Coronary artery (tissue), 2 donors: ENCODE data around the gene HNRNPF.

Experiments
- DNase-seq: peaks from one replicate; pipeline ENCODE4 v3.0.0-alpha.2; 2017; ENCODE audit warnings: low spot score
- H3K27ac ChIP-seq, 2 donors: fragments of 200-600 bp; sonication (generic); one replicate each; pipeline ENCODE4 v1.5.1; 2016 to 2019
- H3K4me3 ChIP-seq: fragments of 200-600 bp; sonication (generic); 2 replicates; pipeline ENCODE4 v1.5.1; 2016; ENCODE audit warnings: mild to moderate bottlenecking, moderate library complexity
- TF ChIP-seq, protein P1 (sequence below): fragments of 200-600 bp; sonication (generic); IDR thresholded peaks from one replicate; pipeline ENCODE4 v1.5.1; 2019; ENCODE audit warnings: antibody characterized with exemption

HNRNPF gene

DNA sequence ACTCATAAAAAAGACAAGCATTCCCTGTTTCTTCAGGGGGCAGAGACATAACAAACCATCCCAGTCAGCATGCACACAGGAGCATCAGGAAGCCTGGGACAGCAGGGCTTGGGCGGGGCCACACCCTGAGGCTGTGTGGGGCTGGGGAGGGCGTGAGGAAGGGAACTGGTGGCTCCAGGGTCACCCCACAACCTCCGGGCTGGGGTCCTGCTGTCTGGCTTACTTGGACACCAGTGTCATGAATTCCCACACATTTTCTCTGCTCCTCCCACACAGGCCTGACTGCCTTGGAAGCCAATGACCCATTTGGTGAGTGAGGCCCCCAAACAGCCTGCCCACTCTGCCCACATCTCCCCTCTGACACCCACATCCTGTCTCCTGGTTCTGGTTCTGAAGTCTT, 34.8 kb downstream of the HNRNPF start:
- Histone ChIP-seq H3K4me3 (no peak overlapping the region), H3K27ac (no peak overlapping the region)
- TF ChIP-seq, protein P1, sequence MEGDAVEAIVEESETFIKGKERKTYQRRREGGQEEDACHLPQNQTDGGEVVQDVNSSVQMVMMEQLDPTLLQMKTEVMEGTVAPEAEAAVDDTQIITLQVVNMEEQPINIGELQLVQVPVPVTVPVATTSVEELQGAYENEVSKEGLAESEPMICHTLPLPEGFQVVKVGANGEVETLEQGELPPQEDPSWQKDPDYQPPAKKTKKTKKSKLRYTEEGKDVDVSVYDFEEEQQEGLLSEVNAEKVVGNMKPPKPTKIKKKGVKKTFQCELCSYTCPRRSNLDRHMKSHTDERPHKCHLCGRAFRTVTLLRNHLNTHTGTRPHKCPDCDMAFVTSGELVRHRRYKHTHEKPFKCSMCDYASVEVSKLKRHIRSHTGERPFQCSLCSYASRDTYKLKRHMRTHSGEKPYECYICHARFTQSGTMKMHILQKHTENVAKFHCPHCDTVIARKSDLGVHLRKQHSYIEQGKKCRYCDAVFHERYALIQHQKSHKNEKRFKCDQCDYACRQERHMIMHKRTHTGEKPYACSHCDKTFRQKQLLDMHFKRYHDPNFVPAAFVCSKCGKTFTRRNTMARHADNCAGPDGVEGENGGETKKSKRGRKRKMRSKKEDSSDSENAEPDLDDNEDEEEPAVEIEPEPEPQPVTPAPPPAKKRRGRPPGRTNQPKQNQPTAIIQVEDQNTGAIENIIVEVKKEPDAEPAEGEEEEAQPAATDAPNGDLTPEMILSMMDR, result no peak
- no peak for DNase-seq

DNA sequence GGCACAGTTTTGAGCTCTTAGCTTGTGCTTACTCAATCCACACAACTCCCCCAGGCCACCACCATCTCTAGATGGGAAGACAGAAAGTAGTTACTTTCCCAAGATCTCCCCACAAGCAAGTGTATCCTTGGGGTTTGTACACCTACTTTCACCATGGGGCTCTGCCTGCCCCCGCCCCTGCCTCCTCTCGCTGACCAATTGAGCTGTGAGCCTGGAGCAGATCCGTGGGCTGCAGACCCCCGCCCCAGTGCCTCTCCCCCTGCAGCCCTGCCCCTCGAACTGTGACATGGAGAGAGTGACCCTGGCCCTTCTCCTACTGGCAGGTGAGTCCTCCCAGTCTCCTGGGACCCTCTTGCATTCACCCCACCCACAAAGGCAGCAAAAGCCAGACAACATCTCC, 35.5 kb downstream of the HNRNPF start:
- DNase-seq, result no peak
- no peak overlapping the region for H3K4me3 ChIP-seq
- H3K27ac ChIP-seq, result no peak overlapping the region
- TF ChIP-seq, protein P1, result no peak

DNA sequence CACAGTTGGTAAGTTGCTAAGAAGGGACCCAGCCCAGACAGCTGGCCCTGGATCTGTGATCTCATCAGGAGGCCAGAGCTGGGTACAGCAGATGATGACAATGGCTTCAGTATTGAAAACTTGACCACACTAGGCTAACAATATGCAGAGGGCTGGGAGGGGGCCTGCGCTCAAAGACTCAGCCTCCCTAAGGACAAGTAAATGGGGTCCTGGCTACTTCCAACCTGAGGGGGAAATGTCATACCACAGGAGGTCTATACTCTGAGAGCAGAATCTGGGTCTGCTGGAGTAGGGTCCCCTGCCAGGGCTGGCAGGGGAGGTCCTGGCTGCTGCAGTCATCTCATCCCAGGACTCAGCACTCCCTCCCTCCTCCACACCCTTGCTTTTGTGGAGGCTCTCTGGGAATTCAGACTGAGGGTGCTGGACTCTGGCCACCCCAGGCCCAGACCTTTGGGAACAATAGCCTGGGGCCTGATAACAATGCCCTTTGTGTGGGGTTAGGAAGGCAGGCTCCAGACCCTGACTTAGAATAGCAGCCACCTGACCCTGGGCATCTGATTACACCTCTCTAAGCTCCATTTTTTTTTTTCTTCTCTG, 36.1 kb downstream of the HNRNPF start:
- H3K4me3 ChIP-seq, result no peak overlapping the region
- TF ChIP-seq, protein P1, result no peak
- no peak overlapping the region for H3K27ac ChIP-seq
- no peak for DNase-seq

DNA sequence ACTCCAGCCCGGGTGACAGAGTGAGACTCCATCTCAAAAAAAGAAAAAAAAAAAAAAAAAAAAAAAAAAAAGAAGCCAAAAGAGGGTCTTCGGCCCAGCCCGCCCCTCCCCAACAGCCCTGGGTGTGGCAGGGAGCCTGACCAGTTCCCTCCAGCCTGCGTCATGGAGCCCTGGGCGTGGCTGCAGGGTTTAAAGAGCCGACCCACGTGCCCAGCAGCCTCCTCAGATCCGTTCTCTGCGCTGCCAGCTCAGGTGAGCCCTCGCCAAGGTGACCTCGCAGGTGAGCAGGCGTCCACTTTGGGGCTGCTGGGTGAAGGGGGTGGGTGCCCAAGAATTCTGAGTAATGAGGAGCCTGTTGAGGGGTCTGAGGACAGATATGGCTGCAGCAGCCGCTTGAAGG, 37.6 kb downstream of the HNRNPF start, which contains the start of gene FXYD4:
Gene FXYD4 (plus strand): TSS at position 219 of the 400 bp plus-strand sequence. CDS start 2,111 bp downstream, outside the sequence.
- TF ChIP-seq, protein P1, result no peak
- no peak within 1 kb of the TSS for H3K4me3 ChIP-seq
- no peak within 1 kb of the TSS for H3K27ac ChIP-seq
- DNase-seq, result no peak

DNA sequence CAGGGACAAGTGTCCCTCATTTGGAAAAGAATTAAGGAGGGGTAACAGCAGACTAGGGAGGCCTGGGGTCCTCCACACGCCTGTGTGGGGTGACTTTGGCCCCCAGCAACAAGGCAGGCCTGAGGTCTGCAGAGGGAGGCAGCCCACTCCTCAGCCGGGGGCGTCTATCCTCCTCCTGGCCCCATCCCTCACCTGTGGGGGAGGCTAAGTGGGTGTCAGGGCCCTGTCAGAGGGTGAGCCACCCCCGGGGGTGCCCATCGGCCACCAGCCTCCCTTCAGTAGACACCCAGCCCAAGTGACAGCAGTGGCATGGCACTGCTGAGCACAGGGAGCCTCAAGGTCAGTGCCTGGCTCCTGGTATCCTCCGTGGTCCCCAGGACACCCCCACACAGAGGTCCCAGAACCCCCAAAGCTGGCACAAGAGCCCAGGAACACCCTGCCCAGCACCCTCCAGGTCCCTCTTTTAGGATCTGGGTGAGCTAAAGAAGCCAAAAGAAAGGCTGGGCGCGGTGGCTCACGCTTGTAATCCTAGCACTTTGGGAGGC, 38.2 kb downstream of the HNRNPF start:
- Histone ChIP-seq H3K4me3 (no peak overlapping the region), H3K27ac (no peak overlapping the region)
- TF ChIP-seq, protein P1, result no peak
- no peak for DNase-seq

DNA sequence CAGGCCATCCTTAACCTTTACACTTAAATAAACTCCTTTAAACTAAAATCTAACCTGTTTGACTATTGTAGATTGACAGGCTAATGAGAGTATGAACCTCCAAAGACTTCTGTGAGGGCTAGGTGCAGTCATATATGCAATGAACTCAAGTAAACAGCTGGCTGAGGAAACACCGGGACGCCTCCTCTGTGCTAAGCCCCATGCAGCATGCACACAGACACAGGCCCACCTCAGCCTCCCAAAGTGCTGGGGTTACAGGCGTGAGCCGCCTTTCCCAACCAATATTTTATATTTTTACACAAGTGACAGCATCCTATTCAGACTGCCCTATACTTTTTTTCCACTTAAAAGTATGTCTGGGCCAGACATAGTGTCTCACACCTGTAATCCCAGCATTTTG, 39.1 kb downstream of the HNRNPF start:
- TF ChIP-seq, protein P1, result no peak
- H3K27ac ChIP-seq, result no peak overlapping the region
- H3K4me3 ChIP-seq, result no peak overlapping the region
- DNase-seq, result no peak

DNA sequence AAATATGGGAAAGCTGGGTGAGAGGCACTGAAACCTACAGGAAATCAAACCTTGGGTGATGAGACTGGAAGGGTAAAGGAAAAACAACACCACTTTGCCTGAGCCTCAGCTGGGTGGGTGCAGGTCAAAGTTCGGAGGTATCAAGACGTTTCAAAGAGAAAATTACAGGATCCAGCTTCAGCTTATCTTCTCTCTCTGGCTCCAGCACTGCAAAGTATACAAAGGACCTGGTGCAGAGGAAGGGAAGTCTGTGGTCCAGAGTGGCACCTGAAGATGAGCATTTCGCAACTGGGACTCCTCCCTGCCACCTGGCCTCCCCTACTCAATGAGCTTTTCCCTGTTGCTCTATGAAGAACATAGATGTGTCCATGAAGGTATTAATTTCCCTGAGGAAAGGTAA, 44.0 kb downstream of the HNRNPF start:
- TF ChIP-seq, protein P1, result no peak

More for the DNA sequence above, 44.0 kb downstream of the HNRNPF start:
- DNase-seq, result no peak
- Histone ChIP-seq H3K4me3 (no peak overlapping the region), H3K27ac (no peak overlapping the region)
